Measurements from ENCODE around the gene ACKR4. TPM values are rescaled to one million over a fixed set of nuclear protein-coding genes. Genes with fewer than 3 reads are reported as not detected.
"Not testable (repeated sequence)": the region's sequence is repeated elsewhere in the genome, so short reads cannot be mapped to it uniquely, and the experiment has no call there.

Gene ACKR4
- total RNA-seq, 2 experiments from 2014 or later: not detected

DNA sequence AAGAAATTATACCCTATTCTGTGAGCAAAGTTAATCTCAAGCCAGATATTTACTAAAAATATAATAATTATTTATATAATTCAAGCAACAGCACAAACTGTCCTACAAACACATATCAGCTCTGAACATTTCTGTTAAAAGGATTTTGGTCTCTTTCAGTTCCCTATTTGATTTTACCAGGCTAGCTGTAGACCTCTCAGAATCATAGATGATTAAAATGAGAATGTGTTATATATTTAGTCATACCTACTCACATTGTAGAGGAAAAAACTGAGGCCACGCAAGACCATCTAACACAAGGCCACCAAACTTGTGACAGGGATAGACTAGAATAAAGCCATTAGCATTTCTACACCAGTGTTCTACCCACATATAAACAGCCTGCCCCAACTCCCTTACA is 28.5 kb downstream of the ACKR4 start:
- DNase-seq: no peak
- Mint-ChIP-seq H3K4me1 (ENCODE audit: low read depth) (peaks cover 12% of the 10 kb centered on the region), H3K36me3 (ENCODE audit: low read depth) (peaks cover 27% of the 10 kb centered on the region), H3K4me3 (no peak overlapping the region), H3K9me3 (no peaks in the 10 kb centered on the region), H3K27me3 (ENCODE audit: low read depth) (no peaks in the 10 kb centered on the region), H3K27ac (no peak overlapping the region)
- intact Hi-C loops (cut with micrococcal nuclease): no loop called here
- CTCF ChIA-PET: interaction anchor here (0.6 to 1.6 kb wide), 2 partner anchors 17 to 184 kb away, joined by 4 to 6 read pairs; no protein-coding TSS in a partner anchor

DNA sequence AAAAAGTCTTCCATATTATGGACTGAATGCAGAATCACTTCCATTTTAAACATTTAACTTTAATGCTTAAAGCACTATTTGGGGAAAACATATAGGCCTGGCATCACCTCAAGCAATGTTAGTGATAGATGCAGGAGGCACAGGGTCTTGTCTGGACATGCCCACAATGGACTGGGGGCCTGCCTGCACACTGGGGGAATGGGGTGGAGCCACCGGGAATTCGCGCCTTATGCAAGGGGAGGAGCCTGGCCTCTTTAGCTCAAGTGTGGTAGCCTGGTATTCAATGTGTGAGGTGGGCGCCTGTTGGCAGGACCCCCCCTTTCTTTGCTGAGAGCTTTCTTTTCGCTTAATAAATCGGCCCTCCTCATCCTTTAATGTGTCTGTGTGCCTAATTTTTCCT is 29.9 kb downstream of the ACKR4 start:
- no peak overlapping the region for H3K4me3 Mint-ChIP-seq
- no peaks in the 10 kb centered on the region for H3K27me3 Mint-ChIP-seq (ENCODE audit: low read depth)
- no peaks in the 10 kb centered on the region for H3K9me3 Mint-ChIP-seq
- H3K27ac Mint-ChIP-seq: no peak overlapping the region
- no peak for DNase-seq
- peaks cover 10% of the 10 kb centered on the region for H3K4me1 Mint-ChIP-seq (ENCODE audit: low read depth)
- CTCF ChIA-PET: no interaction called here
- peaks cover 18% of the 10 kb centered on the region for H3K36me3 Mint-ChIP-seq (ENCODE audit: low read depth)
- intact Hi-C loops (cut with micrococcal nuclease): no loop called here

DNA sequence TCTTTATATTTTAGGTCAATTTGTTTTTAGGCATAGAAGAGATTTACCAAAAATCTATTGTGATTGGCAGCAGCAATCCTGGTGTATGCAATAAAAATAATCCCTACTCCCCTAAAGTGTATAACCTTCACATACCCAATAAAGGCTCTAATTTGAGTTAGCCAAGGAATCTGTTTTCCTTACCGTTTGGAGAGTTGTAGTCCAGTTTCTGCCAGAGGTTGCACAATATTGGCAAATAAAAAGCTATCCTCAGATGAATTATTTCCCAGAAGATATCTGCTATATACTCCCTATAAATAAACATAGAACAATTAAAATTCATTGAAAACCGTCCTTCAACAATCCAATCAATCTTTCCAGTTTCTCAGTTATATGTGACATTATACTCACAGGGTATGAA is 31.1 kb downstream of the ACKR4 start:
- H3K27ac Mint-ChIP-seq: no peak overlapping the region
- H3K4me3 Mint-ChIP-seq: no peak overlapping the region
- H3K36me3 Mint-ChIP-seq (ENCODE audit: low read depth): peaks cover 18% of the 10 kb centered on the region
- intact Hi-C loops (cut with micrococcal nuclease): no loop called here
- CTCF ChIA-PET: no interaction called here
- no peaks in the 10 kb centered on the region for H3K27me3 Mint-ChIP-seq (ENCODE audit: low read depth)
- DNase-seq: no peak
- H3K4me1 Mint-ChIP-seq (ENCODE audit: low read depth): peaks cover 10% of the 10 kb centered on the region
- H3K9me3 Mint-ChIP-seq: no peaks in the 10 kb centered on the region

DNA sequence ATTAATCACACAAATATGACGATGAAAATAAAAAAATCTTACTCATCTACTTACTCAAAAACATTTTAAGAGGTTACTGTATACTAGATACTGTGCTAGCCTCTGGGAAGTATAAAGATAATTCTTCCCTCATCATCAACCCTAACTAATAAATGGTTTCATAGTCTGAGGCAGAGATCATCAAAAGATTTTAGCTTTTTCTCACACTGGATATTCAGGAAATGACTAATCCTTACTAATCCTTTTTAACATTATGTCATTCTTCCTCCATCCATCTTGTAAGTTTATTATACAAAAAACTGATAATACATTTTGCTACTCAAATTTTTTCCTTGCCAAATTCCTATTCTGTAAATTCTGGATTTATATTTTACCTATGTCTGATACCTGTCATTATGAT is 32.9 kb downstream of the ACKR4 start:
- H3K27ac Mint-ChIP-seq: no peak overlapping the region
- no peak for DNase-seq
- H3K9me3 Mint-ChIP-seq: no peaks in the 10 kb centered on the region
- H3K27me3 Mint-ChIP-seq (ENCODE audit: low read depth): no peaks in the 10 kb centered on the region
- H3K4me3 Mint-ChIP-seq: no peak overlapping the region
- intact Hi-C loops (cut with micrococcal nuclease): no loop called here
- CTCF ChIA-PET: no interaction called here
- peaks cover 8% of the 10 kb centered on the region for H3K4me1 Mint-ChIP-seq (ENCODE audit: low read depth)
- H3K36me3 Mint-ChIP-seq (ENCODE audit: low read depth): peaks cover 19% of the 10 kb centered on the region

DNA sequence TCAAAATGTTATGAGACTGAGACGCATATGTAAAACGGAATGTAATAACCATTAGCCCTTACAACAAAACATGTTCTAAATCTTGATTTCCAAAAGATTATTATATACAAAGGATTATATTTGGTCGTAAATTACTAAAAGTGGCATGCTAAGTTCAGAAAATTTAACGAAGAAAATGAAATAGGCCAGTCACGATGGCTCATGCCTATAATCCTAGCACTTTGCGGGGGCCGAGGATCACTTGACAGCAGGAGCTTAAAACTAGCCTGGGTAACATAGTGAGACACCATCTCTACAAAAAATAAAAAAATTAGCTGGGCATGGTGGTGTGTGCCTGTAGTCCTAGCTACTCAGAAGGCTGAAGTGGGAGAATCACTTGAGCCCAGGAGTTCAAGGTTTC is 33.5 kb downstream of the ACKR4 start:
- H3K36me3 Mint-ChIP-seq (ENCODE audit: low read depth): peaks cover 23% of the 10 kb centered on the region
- H3K4me1 Mint-ChIP-seq (ENCODE audit: low read depth): peaks cover 6% of the 10 kb centered on the region
- no peak overlapping the region for H3K4me3 Mint-ChIP-seq
- DNase-seq: no peak
- CTCF ChIA-PET: no interaction called here
- no peaks in the 10 kb centered on the region for H3K27me3 Mint-ChIP-seq (ENCODE audit: low read depth)
- no peaks in the 10 kb centered on the region for H3K9me3 Mint-ChIP-seq
- no peak overlapping the region for H3K27ac Mint-ChIP-seq
- intact Hi-C loops (cut with micrococcal nuclease): no loop called here

DNA sequence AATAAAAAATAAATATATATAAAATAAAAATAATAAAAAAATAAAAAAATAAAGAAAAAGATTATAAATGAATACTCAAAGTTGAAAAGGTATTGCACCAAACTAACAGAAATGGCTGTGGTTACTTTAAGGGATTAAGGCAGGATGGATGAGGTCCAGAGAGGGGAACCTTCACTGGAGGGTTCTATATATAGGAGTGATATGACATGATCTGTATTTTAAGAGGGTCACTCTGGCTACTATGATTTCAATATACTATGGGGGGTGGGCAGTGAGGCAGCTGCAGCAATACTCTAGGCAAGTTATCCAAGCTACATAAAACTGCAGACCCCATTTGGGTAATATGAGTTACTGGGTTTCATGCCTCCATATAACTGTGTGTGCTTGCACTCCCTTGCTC is 38.0 kb downstream of the ACKR4 start:
- Mint-ChIP-seq H3K4me1 (ENCODE audit: low read depth) (peaks cover 1% of the 10 kb centered on the region), H3K9me3 (no peaks in the 10 kb centered on the region), H3K4me3 (no peak overlapping the region), H3K27me3 (ENCODE audit: low read depth) (no peaks in the 10 kb centered on the region), H3K27ac (no peak overlapping the region), H3K36me3 (ENCODE audit: low read depth) (peaks cover 23% of the 10 kb centered on the region)
- intact Hi-C loops (cut with micrococcal nuclease): no loop called here
- DNase-seq: no peak
- CTCF ChIA-PET: interaction anchor here (0.6 to 1.8 kb wide), 2 partner anchors 101 to 150 kb away, joined by 3 to 6 read pairs; no protein-coding TSS in a partner anchor

DNA sequence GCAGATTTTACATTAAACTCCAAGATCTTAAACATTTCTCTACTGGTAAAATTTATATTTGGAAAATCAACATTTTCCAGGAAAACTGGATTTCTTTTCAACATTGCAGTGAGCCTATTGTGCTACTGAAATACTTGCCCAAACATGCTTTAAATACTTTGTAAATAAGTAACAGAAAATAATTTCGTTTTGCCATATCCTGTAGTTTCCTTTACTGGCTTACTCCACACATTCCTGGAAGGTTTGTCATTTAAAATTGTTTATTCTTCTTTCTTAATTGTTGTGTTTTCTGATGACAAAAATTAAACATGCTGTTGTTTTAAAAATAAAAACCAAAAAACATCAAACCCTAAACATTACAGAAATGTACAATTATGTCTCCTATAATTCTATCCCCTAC is 40.5 kb downstream of the ACKR4 start:
- peaks cover 27% of the 10 kb centered on the region for H3K36me3 Mint-ChIP-seq (ENCODE audit: low read depth)
- no peak overlapping the region for H3K4me3 Mint-ChIP-seq
- no peaks in the 10 kb centered on the region for H3K9me3 Mint-ChIP-seq
- H3K27me3 Mint-ChIP-seq (ENCODE audit: low read depth): no peaks in the 10 kb centered on the region
- intact Hi-C loops (cut with micrococcal nuclease): no loop called here
- H3K27ac Mint-ChIP-seq: no peak overlapping the region
- no peak for DNase-seq
- H3K4me1 Mint-ChIP-seq (ENCODE audit: low read depth): no peaks in the 10 kb centered on the region
- CTCF ChIA-PET: interaction anchor here (6.4 kb wide), 1 partner anchor 102 kb away, joined by 98 read pairs; no protein-coding TSS in a partner anchor

DNA sequence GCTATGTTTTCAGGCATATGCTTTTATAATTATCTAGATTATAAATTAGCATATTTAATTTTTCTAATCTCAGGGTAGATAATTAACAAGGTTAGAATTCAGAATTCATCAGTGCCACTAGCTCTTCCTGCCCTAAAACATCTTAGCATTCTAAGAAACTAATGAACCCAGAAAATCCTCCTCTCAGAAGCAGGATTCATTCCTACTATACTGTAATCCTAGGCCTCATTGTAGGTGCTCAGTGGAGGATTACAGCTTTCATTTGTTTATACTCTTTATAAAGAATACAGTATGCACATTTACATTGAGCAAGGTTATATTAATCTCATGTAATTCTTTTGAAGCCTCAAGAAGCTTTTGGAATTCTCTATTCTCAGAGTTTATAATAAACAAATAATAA is 41.6 kb downstream of the ACKR4 start:
- Mint-ChIP-seq H3K4me1 (ENCODE audit: low read depth) (no peaks in the 10 kb centered on the region), H3K27ac (no peak overlapping the region), H3K9me3 (no peaks in the 10 kb centered on the region), H3K27me3 (ENCODE audit: low read depth) (no peaks in the 10 kb centered on the region), H3K36me3 (ENCODE audit: low read depth) (peaks cover 27% of the 10 kb centered on the region), H3K4me3 (no peak overlapping the region)
- no peak for DNase-seq
- CTCF ChIA-PET: interaction anchor here (0.7 to 6.4 kb wide), 3 partner anchors 103 to 730 kb away, joined by 3 to 98 read pairs (median 3); no protein-coding TSS in a partner anchor
- intact Hi-C loops (cut with micrococcal nuclease): no loop called here

DNA sequence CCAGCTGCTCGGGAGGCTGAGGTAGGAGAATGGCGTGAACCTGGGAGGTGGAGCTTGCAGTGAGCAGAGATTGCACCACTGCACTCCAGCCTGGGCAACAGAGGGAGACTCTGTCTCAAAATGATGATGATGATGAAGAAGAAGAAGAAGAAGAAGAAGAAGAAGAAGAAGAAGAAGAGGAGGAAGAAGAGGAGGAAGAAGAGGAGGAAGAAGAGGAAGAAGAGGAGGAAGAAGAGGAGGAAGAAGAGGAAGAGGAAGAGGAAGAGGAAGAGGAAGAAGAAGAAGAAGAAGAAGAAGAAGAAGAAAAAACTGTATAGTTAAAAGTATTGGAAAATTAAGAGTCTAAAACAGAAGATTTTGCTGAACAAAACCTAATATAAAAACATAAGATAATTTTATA is 44.4 kb downstream of the ACKR4 start:
- not testable (repeated sequence) for H3K27ac Mint-ChIP-seq; H3K27me3 Mint-ChIP-seq (ENCODE audit: low read depth)
- peaks cover 16% of the 10 kb centered on the region for H3K36me3 Mint-ChIP-seq (ENCODE audit: low read depth)

DNA sequence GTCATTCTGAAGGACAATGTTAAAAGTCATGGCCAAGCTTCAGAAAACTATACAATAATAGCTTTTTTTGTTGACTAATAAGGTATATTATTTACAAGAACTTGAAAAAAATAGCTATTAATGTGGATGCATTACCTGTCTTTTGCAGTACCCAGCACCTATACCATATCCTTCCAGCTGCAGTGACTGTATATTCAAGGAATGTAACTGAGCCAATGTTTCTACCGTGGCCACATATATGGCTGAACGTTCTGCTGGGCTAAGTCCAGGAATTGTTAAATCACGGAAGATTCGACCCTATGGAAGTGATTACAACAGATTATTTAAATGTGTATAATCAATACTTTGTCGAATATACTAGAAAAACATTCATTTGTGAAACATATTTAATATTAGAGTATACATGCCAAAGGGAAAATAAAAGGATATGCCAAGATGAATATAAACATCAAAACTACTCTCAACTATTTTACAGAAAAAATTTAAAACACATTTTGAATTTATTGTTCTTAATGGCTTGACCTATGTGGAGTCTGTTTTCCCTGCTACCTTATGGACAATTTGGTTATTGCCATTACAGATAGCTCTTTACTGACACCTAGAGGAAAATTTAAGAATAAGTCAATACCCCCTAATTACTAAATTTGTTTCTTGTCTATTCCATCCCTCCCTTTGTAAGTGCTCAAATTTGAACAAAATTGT is 44.9 kb downstream of the ACKR4 start:
- H3K27me3 Mint-ChIP-seq (ENCODE audit: low read depth): no peaks in the 10 kb centered on the region
- CTCF ChIA-PET: interaction anchor here (0.8 to 6.4 kb wide), 15 partner anchors 11 to 290 kb away, joined by 3 to 98 read pairs (median 4); no protein-coding TSS in a partner anchor
- no peak overlapping the region for H3K4me3 Mint-ChIP-seq
- no peaks in the 10 kb centered on the region for H3K9me3 Mint-ChIP-seq
- H3K36me3 Mint-ChIP-seq (ENCODE audit: low read depth): peaks cover 16% of the 10 kb centered on the region
- peaks cover 3% of the 10 kb centered on the region for H3K4me1 Mint-ChIP-seq (ENCODE audit: low read depth)
- no peak overlapping the region for H3K27ac Mint-ChIP-seq
- no peak for DNase-seq
- intact Hi-C loops (cut with micrococcal nuclease): loop anchor here (1.0 to 5.0 kb wide), 3 partner anchors 106 to 290 kb away; partner anchors contain the start of gene DNAJC13

More for the DNA sequence above, 44.4 kb downstream of the ACKR4 start:
- not testable (repeated sequence) for H3K4me3 Mint-ChIP-seq; DNase-seq; H3K4me1 Mint-ChIP-seq (ENCODE audit: low read depth); H3K9me3 Mint-ChIP-seq
- intact Hi-C loops (cut with micrococcal nuclease): loop anchor here (5.0 kb wide), 1 partner anchor 224 kb away; the partner anchor contains the start of gene DNAJC13
- CTCF ChIA-PET: interaction anchor here (0.8 to 6.4 kb wide), 8 partner anchors 16 to 289 kb away, joined by 3 to 98 read pairs (median 4); no protein-coding TSS in a partner anchor

DNA sequence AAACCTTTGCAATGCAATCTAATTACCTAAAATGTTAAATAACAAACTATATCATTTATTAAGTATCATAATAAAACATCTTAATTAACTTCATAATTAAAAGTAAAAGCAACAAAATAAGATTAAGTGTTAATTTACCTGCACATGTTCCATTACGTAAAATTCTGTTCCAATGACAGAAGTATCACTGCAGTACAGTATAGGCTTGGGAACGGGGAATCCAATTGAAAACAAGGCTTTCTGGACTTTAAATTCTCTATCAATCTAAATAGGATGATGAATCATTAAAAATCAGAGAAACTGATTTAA is 45.4 kb downstream of the ACKR4 start:
- peaks cover 3% of the 10 kb centered on the region for H3K4me1 Mint-ChIP-seq (ENCODE audit: low read depth)
- no peaks in the 10 kb centered on the region for H3K27me3 Mint-ChIP-seq (ENCODE audit: low read depth)
- CTCF ChIA-PET: interaction anchor here (0.7 to 6.4 kb wide), 14 partner anchors 11 to 299 kb away, joined by 3 to 98 read pairs (median 4); no protein-coding TSS in a partner anchor

DNA sequence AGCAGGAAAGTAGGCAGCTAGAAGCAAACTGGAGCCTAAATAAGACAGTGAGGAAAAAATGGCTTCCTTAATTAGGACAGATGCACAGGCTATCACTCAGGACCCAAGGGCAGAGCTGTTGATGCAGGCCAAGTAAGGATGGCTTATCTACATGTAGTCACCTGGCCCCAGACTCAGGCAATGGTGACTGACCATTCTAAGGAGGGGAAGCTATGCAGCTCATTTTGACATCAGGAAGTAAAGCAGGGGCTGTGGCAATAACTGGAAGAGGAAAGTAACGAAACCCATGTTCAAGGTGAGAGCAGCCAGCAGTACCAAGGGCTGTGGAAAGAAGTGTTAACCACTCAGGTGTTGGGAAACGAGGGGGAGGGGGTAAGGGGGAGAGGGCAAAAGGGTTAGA is 46.3 kb downstream of the ACKR4 start:
- intact Hi-C loops (cut with micrococcal nuclease): loop anchor here (5.0 kb wide), 1 partner anchor 226 kb away; the partner anchor contains the start of gene DNAJC13
- no peak overlapping the region for H3K27ac Mint-ChIP-seq
- CTCF ChIA-PET: interaction anchor here (0.6 to 6.4 kb wide), 13 partner anchors 9 to 300 kb away, joined by 3 to 98 read pairs (median 3); no protein-coding TSS in a partner anchor
- H3K9me3 Mint-ChIP-seq: no peaks in the 10 kb centered on the region
- H3K4me1 Mint-ChIP-seq (ENCODE audit: low read depth): peaks cover 3% of the 10 kb centered on the region
- no peak overlapping the region for H3K4me3 Mint-ChIP-seq
- no peak for DNase-seq
- H3K27me3 Mint-ChIP-seq (ENCODE audit: low read depth): no peaks in the 10 kb centered on the region
- H3K36me3 Mint-ChIP-seq (ENCODE audit: low read depth): peaks cover 12% of the 10 kb centered on the region

More for the DNA sequence above, 45.4 kb downstream of the ACKR4 start:
- no peak for DNase-seq
- Mint-ChIP-seq H3K9me3 (no peaks in the 10 kb centered on the region), H3K36me3 (ENCODE audit: low read depth) (peaks cover 13% of the 10 kb centered on the region), H3K27ac (no peak overlapping the region), H3K4me3 (no peak overlapping the region)
- intact Hi-C loops (cut with micrococcal nuclease): loop anchor here (1.0 to 5.0 kb wide), 3 partner anchors 106 to 290 kb away; partner anchors contain the start of gene DNAJC13

DNA sequence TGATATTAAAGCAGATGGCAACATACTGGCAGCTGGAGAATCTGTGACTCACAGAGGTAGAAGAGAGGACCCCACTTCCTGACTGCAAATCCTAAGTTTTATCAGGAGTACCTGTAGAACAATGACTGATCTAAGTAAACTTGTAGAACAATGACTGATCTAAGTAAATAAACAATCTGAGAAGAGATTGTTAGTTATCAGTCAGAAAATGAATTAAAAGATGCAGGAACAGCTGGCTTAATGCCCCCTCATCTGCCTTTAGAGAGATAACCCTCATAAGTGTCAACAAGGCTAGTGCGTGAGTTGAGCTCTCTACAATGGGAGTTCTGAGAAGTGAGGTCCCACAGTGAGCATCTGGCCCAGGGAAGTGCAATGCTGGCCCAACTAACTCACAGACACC is 48.0 kb downstream of the ACKR4 start:
- H3K36me3 Mint-ChIP-seq (ENCODE audit: low read depth): peaks cover 5% of the 10 kb centered on the region
- H3K27ac Mint-ChIP-seq: no peak overlapping the region
- DNase-seq: no peak
- no peaks in the 10 kb centered on the region for H3K9me3 Mint-ChIP-seq
- CTCF ChIA-PET: interaction anchor here (0.7 to 2.3 kb wide), 4 partner anchors 10 to 109 kb away, joined by 3 to 11 read pairs (median 3); no protein-coding TSS in a partner anchor
- H3K4me3 Mint-ChIP-seq: no peak overlapping the region
- intact Hi-C loops (cut with micrococcal nuclease): no loop called here
- peaks cover 3% of the 10 kb centered on the region for H3K4me1 Mint-ChIP-seq (ENCODE audit: low read depth)
- no peaks in the 10 kb centered on the region for H3K27me3 Mint-ChIP-seq (ENCODE audit: low read depth)
